K562 (cell line): ENCODE measurements around the gene CTNNB1. TPM values are rescaled to one million over a fixed set of nuclear protein-coding genes. Genes with fewer than 3 reads are reported as not detected.

Experiments used
- CSDE1 ChIP-seq, 2 experiments: fragments of 450-650 bp; IDR thresholded peaks; 2 replicates each; pipeline ENCODE4 v1.6.1; 2016; ENCODE audit warnings: mild to moderate bottlenecking in 1 of 2
- DIDO1 ChIP-seq: fragments of 450-650 bp; IDR thresholded peaks from 2 replicates; pipeline ENCODE4 v1.6.1; 2016; ENCODE audit warnings: low read depth, missing biosample characterization, missing genetic modification characterization
- E2F3 ChIP-seq: fragments of 250-450 bp; sonication (Bioruptor Pico); IDR thresholded peaks from 2 replicates; pipeline ENCODE4 v1.4.0; 2020; ENCODE audit warnings: mild to moderate bottlenecking
- MEF2A ChIP-seq: IDR thresholded peaks from 2 replicates; pipeline ENCODE4 v1.6.1; 2011; ENCODE audit warnings: low read depth, mild to moderate bottlenecking, low read length, moderate library complexity; ENCODE audit not compliant: control insufficient read depth
- RBM14 ChIP-seq: fragments of 200-400 bp; formaldehyde crosslinking; IDR thresholded peaks from 2 replicates; pipeline ENCODE4 v1.6.1; 2018; ENCODE audit warnings: low read depth, mild to moderate bottlenecking, low read length, moderate library complexity, borderline replicate concordance; ENCODE audit not compliant: insufficient read depth
- STAG1 ChIP-seq: sonication (generic); formaldehyde crosslinking; IDR thresholded peaks from 2 replicates; pipeline ENCODE4 v1.5.0; 2020; ENCODE audit warnings: missing genetic modification reagents, borderline replicate concordance
- ZC3H8 ChIP-seq: fragments of 450-650 bp; IDR thresholded peaks from 2 replicates; pipeline ENCODE4 v1.6.1; 2017
- ZNF263 ChIP-seq: sonication (generic); formaldehyde crosslinking; IDR thresholded peaks from 2 replicates; pipeline ENCODE4 v1.8.0; 2022; ENCODE audit warnings: mild to moderate bottlenecking, missing genetic modification reagents, borderline replicate concordance
- ZNF41 ChIP-seq: fragments of 250-450 bp; sonication (Bioruptor Pico); conservative IDR thresholded peaks from 2 replicates; pipeline ENCODE4 v1.4.0; 2020; ENCODE audit warnings: mild to moderate bottlenecking
- ZNF561 ChIP-seq: fragments of 450-650 bp; formaldehyde crosslinking; conservative IDR thresholded peaks from 2 replicates; pipeline ENCODE4 v1.4.0; 2020; ENCODE audit warnings: mild to moderate bottlenecking, moderate library complexity
- polyA plus RNA-seq, 8 experiments: library from polyadenylated mRNA; depleted of rRNA in 4 of 8; stranded (reverse) in 5 of 8; unstranded in 3 of 8; fragments of >200 nt; fragmentation: Nextera tagmentation in 2 of 8; fragmentation: Illumina TruSeq in 1 of 8; extraction: Ambion mirVana in 2 of 8; extraction: Trizol in 1 of 8; gene quantifications; 2 replicates each; pipeline versions ENCODE4 v1.2.1 to v1.2.3, GENCODE V29; 2011 to 2014; ENCODE audit warnings: inconsistent platforms in 1 of 8, missing spikeins in 1 of 8
- total RNA-seq, 7 experiments: library from RNA; depleted of rRNA in 6 of 7; stranded (reverse); fragments of >200 nt in 6 of 7; fragmentation: Illumina TruSeq in 2 of 7; extraction: Trizol in 2 of 7; gene quantifications; 2 replicates each; pipeline versions ENCODE4 v1.2.1 to v1.2.3, GENCODE V29; 2011 to 2021; ENCODE audit warnings: low replicate concordance in 1 of 7
- TF ChIP-seq, protein P1 (sequence below): fragments of 450-650 bp; IDR thresholded peaks from 2 replicates; pipeline ENCODE4 v1.6.1; 2016; ENCODE audit warnings: low read depth
- TF ChIP-seq, protein P2 (sequence below): fragments of 450-650 bp; IDR thresholded peaks from one replicate; pipeline ENCODE4 v1.6.1; 2018; ENCODE audit warnings: mild to moderate bottlenecking, moderate library complexity; ENCODE audit not compliant: partially characterized antibody
- TF ChIP-seq, protein P3 (sequence below): fragments of 450-650 bp; conservative IDR thresholded peaks from 2 replicates; pipeline ENCODE4 v1.6.1; 2016; ENCODE audit warnings: missing genetic modification characterization, low read depth, mild to moderate bottlenecking, control low read depth, missing compliant biosample characterization

CTNNB1 gene
- total and polyA plus RNA-seq, 9 of the 15 experiments (the other 6 are each of a cell fraction or from before 2014, with no cell fraction given): 44.3 to 193 (median 154) TPM

- TF ChIP-seq, protein P1, sequence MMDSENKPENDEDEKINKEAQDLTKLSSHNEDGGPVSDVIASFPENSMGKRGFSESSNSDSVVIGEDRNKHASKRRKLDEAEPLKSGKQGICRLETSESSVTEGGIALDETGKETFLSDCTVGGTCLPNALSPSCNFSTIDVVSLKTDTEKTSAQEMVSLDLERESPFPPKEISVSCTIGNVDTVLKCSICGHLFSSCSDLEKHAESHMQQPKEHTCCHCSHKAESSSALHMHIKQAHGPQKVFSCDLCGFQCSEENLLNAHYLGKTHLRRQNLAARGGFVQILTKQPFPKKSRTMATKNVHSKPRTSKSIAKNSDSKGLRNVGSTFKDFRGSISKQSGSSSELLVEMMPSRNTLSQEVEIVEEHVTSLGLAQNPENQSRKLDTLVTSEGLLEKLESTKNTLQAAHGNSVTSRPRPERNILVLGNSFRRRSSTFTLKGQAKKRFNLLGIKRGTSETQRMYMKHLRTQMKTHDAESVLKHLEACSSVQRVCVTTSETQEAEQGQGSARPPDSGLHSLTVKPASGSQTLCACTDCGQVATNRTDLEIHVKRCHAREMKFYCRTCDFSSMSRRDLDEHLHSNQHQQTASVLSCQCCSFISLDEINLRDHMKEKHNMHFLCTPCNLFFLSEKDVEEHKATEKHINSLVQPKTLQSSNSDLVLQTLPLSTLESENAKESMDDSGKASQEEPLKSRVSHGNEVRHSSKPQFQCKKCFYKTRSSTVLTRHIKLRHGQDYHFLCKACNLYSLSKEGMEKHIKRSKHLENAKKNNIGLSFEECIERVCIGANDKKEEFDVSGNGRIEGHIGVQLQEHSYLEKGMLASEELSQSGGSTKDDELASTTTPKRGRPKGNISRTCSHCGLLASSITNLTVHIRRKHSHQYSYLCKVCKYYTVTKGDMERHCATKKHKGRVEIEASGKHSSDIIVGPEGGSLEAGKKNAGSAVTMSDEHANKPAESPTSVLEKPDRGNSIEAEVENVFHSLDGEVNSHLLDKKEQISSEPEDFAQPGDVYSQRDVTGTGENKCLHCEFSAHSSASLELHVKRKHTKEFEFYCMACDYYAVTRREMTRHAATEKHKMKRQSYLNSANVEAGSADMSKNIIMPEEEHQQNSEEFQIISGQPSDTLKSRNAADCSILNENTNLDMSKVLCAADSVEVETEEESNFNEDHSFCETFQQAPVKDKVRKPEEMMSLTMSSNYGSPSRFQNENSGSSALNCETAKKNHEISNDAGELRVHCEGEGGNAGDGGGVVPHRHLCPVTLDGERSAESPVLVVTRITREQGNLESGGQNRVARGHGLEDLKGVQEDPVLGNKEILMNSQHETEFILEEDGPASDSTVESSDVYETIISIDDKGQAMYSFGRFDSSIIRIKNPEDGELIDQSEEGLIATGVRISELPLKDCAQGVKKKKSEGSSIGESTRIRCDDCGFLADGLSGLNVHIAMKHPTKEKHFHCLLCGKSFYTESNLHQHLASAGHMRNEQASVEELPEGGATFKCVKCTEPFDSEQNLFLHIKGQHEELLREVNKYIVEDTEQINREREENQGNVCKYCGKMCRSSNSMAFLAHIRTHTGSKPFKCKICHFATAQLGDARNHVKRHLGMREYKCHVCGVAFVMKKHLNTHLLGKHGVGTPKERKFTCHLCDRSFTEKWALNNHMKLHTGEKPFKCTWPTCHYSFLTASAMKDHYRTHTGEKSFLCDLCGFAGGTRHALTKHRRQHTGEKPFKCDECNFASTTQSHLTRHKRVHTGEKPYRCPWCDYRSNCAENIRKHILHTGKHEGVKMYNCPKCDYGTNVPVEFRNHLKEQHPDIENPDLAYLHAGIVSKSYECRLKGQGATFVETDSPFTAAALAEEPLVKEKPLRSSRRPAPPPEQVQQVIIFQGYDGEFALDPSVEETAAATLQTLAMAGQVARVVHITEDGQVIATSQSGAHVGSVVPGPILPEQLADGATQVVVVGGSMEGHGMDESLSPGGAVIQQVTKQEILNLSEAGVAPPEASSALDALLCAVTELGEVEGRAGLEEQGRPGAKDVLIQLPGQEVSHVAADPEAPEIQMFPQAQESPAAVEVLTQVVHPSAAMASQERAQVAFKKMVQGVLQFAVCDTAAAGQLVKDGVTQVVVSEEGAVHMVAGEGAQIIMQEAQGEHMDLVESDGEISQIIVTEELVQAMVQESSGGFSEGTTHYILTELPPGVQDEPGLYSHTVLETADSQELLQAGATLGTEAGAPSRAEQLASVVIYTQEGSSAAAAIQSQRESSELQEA: no peak
- TF ChIP-seq, protein P2, sequence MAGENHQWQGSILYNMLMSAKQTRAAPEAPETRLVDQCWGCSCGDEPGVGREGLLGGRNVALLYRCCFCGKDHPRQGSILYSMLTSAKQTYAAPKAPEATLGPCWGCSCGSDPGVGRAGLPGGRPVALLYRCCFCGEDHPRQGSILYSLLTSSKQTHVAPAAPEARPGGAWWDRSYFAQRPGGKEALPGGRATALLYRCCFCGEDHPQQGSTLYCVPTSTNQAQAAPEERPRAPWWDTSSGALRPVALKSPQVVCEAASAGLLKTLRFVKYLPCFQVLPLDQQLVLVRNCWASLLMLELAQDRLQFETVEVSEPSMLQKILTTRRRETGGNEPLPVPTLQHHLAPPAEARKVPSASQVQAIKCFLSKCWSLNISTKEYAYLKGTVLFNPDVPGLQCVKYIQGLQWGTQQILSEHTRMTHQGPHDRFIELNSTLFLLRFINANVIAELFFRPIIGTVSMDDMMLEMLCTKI: no peak
- TF ChIP-seq DIDO1 (tag): peak; percentile 59; the same call in 1 of the 2 replicates
- no peak; the same call in 1 of the 2 replicates for TF ChIP-seq STAG1 (CRISPR knock-in tag)
- TF ChIP-seq ZNF41 (CRISPR knock-in tag): 0 out of 2 replicates have a peak, but pooled peaks have one; percentile 14
- peak in 1 of 2 experiments; percentile 70; a peak in 1 of 4 replicates for TF ChIP-seq CSDE1 (IDR thresholded peaks at IDR 0.05)
- no peak; the same call in 1 of the 2 replicates for TF ChIP-seq E2F3
- TF ChIP-seq RBM14: no peak
- TF ChIP-seq ZC3H8: no peak
- peak; percentile 71 for TF ChIP-seq ZNF263 (CRISPR knock-in tag)
- TF ChIP-seq ZNF561 (CRISPR knock-in tag): no peak
- peak; percentile 41; the same call in 1 of the 2 replicates for TF ChIP-seq MEF2A
- TF ChIP-seq, protein P3, sequence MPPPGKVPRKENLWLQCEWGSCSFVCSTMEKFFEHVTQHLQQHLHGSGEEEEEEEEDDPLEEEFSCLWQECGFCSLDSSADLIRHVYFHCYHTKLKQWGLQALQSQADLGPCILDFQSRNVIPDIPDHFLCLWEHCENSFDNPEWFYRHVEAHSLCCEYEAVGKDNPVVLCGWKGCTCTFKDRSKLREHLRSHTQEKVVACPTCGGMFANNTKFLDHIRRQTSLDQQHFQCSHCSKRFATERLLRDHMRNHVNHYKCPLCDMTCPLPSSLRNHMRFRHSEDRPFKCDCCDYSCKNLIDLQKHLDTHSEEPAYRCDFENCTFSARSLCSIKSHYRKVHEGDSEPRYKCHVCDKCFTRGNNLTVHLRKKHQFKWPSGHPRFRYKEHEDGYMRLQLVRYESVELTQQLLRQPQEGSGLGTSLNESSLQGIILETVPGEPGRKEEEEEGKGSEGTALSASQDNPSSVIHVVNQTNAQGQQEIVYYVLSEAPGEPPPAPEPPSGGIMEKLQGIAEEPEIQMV: no peak
Observed at GRCh38 chr3:41198950-41199865, at the start of gene CTNNB1 (continued).
